Transverse colon (tissue), 4 donors: ENCODE data around the gene AHDC1.

Experiments used
- POLR2A ChIP-seq: fragments of 450-650 bp; IDR thresholded peaks from one replicate; pipeline ENCODE4 v1.6.1; 2016; ENCODE audit warnings: antibody characterized with exemption, mild to moderate bottlenecking, moderate library complexity
- POLR2AphosphoS5 ChIP-seq, 3 donors: sonication (generic); formaldehyde crosslinking; IDR thresholded peaks; one replicate each; pipeline ENCODE4 v1.6.1; 2016; ENCODE audit warnings: antibody characterized with exemption in 3 of 3
- TF ChIP-seq, protein P1 (sequence below), 5 experiments: fragments of 200-600 bp in 3 of 5; fragments of 450-650 bp in 2 of 5; sonication (generic) in 3 of 5; IDR thresholded peaks; 1 replicate in 2 of 5; 2 replicates in 3 of 5; pipeline ENCODE4 v1.5.1; 2016 to 2017; ENCODE audit warnings: antibody characterized with exemption in 5 of 5, inconsistent platforms in 3 of 5, mild to moderate bottlenecking in 2 of 5, moderate library complexity in 1 of 5

DNA sequence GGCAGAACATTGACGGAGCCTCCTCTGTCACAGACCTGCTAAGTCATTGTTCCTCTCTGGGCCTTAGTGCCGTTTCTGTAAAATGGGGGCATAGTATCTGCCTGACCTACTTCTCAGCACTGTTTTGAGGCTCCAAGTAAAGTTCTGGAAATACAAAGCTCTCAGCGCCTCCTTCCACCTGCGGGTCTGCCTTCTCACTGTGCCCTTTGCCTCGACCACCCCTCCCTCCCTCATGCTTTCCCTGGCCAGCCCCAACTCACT is 98.6 kb downstream of the AHDC1 start:
- TF ChIP-seq, protein P1, sequence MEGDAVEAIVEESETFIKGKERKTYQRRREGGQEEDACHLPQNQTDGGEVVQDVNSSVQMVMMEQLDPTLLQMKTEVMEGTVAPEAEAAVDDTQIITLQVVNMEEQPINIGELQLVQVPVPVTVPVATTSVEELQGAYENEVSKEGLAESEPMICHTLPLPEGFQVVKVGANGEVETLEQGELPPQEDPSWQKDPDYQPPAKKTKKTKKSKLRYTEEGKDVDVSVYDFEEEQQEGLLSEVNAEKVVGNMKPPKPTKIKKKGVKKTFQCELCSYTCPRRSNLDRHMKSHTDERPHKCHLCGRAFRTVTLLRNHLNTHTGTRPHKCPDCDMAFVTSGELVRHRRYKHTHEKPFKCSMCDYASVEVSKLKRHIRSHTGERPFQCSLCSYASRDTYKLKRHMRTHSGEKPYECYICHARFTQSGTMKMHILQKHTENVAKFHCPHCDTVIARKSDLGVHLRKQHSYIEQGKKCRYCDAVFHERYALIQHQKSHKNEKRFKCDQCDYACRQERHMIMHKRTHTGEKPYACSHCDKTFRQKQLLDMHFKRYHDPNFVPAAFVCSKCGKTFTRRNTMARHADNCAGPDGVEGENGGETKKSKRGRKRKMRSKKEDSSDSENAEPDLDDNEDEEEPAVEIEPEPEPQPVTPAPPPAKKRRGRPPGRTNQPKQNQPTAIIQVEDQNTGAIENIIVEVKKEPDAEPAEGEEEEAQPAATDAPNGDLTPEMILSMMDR (IDR thresholded peaks at IDR 0.05), result no peak
- no peak for TF ChIP-seq POLR2AphosphoS5 (IDR thresholded peaks at IDR 0.05)
- no peak for TF ChIP-seq POLR2A
